Superior temporal gyrus (tissue), 1 donor: ENCODE results near the gene OR11L1.

Experiments
- DNase-seq: peaks from one replicate; pipeline ENCODE4 v3.0.0-alpha.2; 2016; ENCODE audit errors: extremely low spot score

Gene OR11L1

GRCh38 chr1:247841796-247842195, at the start of gene OR11L1:
OR11L1 (minus strand) TSS chr1:247841896; CDS start chr1:247841896, 0 bp downstream.
- DNase-seq = no peak

GRCh38 chr1:247884797-247885413, 43.2 kb upstream of the OR11L1 start:
- no peak for DNase-seq

- DNase-seq = no peak
Measured at GRCh38 chr1:247883346-247883745, 41.6 kb upstream of the OR11L1 start.

GRCh38 chr1:247865416-247865815, 23.7 kb upstream of the OR11L1 start:
- DNase-seq = no peak

GRCh38 chr1:247864644-247865043, 22.9 kb upstream of the OR11L1 start:
- DNase-seq = no peak

- DNase-seq = no peak
Measured at GRCh38 chr1:247862756-247863155, 21.1 kb upstream of the OR11L1 start.

- no peak for DNase-seq
Measured at GRCh38 chr1:247857985-247858619, 16.4 kb upstream of the OR11L1 start.

- no peak for DNase-seq
Measured at GRCh38 chr1:247857069-247857984, 15.6 kb upstream of the OR11L1 start, which contains the start of gene TRIM58. TRIM58 (plus strand) TSS chr1:247857187; CDS start chr1:247857247, 60 bp downstream.

GRCh38 chr1:247855911-247856310, 14.2 kb upstream of the OR11L1 start:
- DNase-seq = no peak

- no peak for DNase-seq
Measured at GRCh38 chr1:247854899-247855545, 13.3 kb upstream of the OR11L1 start.

GRCh38 chr1:247849616-247850015, 7.9 kb upstream of the OR11L1 start:
- no peak for DNase-seq

GRCh38 chr1:247848346-247848745, 6.7 kb upstream of the OR11L1 start:
- no peak for DNase-seq

GRCh38 chr1:247845693-247846017, 4.0 kb upstream of the OR11L1 start:
- no peak for DNase-seq

- DNase-seq = no peak
Measured at GRCh38 chr1:247845011-247845692, 3.5 kb upstream of the OR11L1 start.

- no peak for DNase-seq
Measured at GRCh38 chr1:247843411-247843810, 1.7 kb upstream of the OR11L1 start.

- DNase-seq = no peak
Measured at GRCh38 chr1:247840818-247841217, 878 bp downstream of the OR11L1 start.

GRCh38 chr1:247833601-247834000, 8.1 kb downstream of the OR11L1 start:
- no peak for DNase-seq

- DNase-seq = no peak
Measured at GRCh38 chr1:247829656-247830055, 12.0 kb downstream of the OR11L1 start.

- no peak for DNase-seq
Measured at GRCh38 chr1:247825362-247825761, 16.3 kb downstream of the OR11L1 start.

- DNase-seq = no peak
Measured at GRCh38 chr1:247824023-247824422, 17.7 kb downstream of the OR11L1 start, which contains the start of gene OR14A16. OR14A16 (minus strand) TSS chr1:247824119; CDS start chr1:247815729, 8,390 bp downstream.

GRCh38 chr1:247822060-247822459, 19.6 kb downstream of the OR11L1 start:
- no peak for DNase-seq
